GM21423 (cell line): Measurements from ENCODE around the gene OXGR1.

Experiments used
- ATAC-seq: cut with Tn5 transposase; IDR thresholded peaks from one replicate; pipeline ENCODE4 v1.9.1; 2021; ENCODE audit warnings: mild to moderate bottlenecking, moderate library complexity; ENCODE audit not compliant: unreplicated experiment

OXGR1 gene

DNA sequence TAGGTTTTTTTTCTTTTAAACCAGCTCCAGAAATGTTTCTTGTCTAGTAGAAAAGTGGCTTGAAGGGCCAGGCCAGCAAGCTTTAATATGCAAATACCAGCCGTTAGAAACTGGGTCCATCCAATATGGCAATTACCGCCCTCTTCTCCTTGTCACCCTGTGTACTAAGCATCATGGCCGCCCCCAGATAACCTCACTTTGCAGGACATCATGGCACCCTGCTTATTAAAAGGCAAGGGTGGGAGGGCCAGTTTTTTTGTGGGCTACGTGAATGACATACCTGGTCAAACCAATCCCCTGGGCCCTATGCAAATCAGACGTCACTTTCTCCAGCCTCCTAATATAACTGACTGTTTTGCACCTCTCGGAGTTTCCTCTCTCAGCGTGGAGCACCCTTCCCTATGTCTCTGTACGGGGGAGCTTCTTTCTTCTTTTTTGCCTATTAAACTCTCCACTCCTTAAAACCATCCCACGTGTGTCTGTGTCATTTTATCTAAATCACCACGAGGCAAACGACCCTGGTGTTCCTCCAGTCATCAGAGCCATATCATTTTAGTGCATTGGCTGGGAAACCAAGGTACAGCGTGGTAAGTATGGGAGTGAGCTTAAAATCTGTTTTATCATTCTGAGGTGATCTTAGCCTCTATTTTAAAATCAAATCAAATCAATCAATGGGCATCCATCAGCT, 27.7 kb downstream of the OXGR1 start:
- no peak for ATAC-seq

- ATAC-seq = no peak
Observed at GRCh38 chr13:96963786-96964475, 30.3 kb downstream of the OXGR1 start.

DNA sequence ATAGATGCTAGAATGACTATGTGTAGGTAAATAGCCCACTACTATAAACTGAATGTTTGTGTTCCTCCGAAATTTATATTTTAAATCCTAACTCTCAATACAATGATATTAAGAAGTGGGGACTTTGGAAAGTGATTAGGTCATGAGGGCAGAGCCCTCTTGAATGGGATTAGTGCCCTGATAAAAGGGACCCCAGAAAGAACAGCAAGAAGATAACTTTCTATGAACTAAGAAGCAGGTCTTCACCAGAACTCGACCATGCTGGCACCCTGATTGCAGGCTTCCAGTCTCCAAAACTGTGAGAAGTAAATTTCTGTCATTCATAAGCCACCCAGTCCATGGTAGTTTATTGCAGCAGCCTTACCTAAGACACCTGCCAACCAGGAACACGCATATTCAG, 33.9 kb downstream of the OXGR1 start:
- ATAC-seq = no peak

DNA sequence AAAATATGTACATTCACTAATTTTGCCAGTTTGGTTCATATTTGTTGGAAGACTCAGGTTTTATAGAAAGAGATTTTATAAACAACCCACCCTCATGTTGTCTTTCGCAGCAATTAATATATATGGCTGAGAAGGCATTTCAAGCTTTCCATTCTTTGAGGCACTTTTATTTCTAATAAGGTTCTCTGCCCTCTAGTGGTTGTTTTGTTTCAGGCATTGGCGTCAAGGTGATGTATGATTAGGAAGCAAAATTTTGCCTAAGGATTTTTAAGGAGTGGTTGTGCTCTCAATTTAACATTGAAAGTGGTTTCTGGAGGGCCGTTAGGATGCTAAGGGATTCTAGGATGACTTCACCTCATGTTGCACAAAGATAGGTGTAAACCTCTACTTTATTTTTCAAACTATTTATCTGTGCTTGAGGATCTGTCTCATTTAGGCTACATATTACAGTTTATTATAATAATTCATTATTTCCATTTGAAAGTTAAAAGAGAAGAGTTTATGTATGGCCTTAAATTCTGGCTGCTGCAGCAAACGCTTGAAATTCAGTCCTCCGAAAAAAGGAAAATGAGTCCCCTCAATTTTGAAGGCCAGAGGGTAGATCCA, 35.9 kb downstream of the OXGR1 start:
- no peak for ATAC-seq

DNA sequence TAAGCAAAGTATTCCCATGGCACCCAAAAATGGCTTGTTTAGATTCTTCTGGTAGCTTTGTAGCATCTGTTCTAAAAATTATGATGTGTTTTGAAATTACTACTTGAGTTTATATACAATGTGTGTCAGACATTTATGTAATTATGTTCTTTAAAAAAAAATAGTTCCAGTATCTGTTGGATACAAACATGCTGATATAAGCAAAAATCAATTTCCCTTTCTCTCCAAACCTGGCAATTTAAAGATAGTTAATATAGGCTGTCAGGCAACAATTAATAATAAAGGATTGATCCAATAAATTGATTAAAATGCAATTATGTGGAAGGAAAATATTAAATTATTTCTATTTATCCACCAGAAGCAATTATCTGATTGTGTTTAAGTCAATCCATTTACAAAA, 41.7 kb downstream of the OXGR1 start:
- ATAC-seq = no peak

DNA sequence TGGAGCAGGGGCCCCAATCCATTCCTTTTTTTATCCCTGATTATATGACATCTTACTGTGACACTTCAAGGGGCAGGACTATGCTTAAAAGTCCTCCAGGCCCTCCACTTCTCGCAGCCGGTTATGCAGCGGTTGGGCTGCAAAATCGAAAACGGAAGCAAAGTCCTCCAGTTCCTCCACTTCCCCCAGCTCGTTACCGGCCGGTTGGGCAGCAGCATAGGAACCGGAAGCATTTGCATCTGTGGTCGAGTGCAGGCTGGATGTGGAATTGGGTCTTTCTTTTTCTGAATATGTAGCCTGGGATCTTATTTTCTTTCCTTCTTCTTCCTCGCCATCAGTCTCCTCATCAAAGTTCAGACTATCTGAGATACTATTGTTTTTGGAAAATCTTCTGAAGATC, 46.1 kb downstream of the OXGR1 start:
- ATAC-seq = no peak

GRCh38 chr13:96947343-96947910, 46.8 kb downstream of the OXGR1 start:
- ATAC-seq = no peak

- ATAC-seq = no peak
Observed at GRCh38 chr13:96946709-96947311, 47.5 kb downstream of the OXGR1 start.

DNA sequence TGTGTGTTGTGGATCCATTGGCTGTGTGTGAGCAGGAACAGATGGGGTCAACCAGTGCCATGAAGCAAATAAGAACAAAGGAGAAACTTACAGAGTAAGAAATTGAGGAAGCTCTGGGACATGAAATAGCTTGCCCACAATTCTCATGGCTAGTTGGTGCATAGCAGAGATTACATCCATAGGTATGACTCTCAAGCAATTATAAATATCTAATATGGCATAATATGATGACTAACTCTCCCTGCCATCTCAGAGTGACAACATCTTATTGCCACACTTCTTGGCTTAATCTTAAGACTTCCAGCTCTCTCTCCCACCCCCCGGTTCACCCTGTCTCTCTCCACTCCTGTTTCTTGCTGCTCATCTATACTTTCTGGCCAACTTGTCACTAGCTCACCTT, 53.3 kb downstream of the OXGR1 start:
- ATAC-seq = no peak

DNA sequence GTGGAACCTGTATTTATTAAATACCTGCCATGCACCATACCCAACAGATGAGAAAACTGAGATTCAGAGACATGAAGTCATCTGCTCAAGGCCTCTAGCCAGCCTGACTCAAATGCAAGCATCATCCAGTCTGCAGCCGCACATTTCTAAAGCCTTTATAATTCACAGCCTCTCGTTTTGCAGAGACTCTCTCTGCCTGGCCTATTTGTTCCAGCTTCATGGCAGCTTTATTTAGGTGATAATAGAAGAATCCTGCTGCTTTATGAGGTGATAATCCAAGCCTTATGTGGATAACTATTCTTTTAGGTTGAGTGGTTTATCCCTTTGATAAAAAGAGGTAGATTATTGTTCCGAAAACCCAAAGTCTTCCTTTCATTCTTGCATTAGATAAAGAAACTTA, 58.4 kb downstream of the OXGR1 start:
- ATAC-seq = no peak
